Globus pallidus (tissue), 1 donor: ENCODE data around the gene FAF2.
"Not testable (repeated sequence)": the region's sequence is repeated elsewhere in the genome, so short reads cannot be mapped to it uniquely, and the experiment has no call there.

ENCODE experiments used
- DNase-seq: peaks from one replicate; pipeline ENCODE4 v3.0.0-alpha.2; 2015; ENCODE audit warnings: low spot score

The FAF2 gene

GRCh38 chr5:176418251-176418650, 29.9 kb upstream of the FAF2 start:
- no peak for DNase-seq

- DNase-seq: no peak
These were observed 28.1 kb upstream of the FAF2 start for GRCh38 chr5:176420086-176420485.

DNA sequence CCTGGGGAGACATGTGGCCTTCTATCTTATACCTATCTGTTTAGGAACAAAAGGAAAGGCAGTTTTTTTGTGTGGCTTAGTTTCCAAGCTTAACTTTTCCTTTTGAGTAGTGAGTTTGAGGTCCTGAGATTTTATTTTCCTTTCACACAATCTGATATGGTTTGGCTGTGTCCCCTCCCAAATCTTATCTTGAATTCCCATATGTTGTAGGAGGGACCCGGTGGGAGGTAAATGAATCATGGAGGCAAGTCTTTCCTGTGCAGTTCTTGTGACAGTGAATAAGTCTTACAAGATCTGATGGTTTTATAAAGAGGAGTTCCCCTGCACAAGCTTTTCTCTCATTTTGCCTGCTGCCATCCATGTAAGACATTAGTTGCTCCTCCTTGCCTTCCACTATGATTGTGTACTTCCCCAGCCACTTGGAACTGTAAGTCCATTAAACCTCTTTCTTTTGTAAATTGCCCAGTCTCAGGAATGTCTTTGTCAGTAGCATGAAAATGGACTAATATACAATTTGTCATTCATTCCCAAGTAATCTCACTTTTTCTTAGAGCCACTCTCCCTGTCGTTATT, 27.1 kb upstream of the FAF2 start:
- no peak for DNase-seq

GRCh38 chr5:176424181-176424580, 24.0 kb upstream of the FAF2 start:
- no peak for DNase-seq

DNA sequence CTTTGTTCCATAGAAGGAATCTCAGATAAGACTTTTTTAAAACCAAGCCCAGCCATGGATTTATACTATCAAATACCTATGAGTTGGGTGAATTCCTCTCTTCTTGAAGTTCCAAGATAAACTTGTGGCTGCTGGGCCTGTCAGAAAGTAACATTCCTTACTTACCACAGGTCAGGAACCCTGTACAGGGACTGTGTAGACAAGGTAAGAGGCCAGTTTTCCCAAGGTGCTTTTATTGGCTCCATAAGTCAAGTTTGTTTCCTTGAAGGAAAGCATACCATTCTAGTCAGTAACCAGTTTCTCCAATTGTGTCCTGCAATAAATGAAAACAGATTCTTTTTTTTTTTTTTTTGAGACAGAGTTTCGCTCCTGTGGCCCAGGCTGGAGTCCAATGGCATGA, 23.0 kb upstream of the FAF2 start:
- no peak for DNase-seq

DNA sequence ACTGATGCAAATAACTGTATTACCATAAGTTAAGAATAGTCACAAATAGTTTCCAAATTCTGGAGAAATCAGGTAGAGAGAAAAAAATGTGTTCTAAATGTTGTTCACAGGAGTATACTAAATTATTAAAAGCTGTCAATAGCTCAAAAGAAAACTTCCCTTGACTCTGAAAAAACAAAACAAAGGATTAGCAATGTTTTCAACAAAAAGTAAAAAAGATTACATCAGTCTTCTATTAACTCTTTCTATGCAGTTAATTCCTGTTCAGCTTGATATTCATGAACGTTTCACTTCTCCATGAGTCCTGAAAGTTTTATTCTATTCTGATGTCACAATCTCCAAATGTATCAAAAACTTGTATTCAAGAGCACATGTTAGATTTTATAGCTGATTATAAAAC, 22.4 kb upstream of the FAF2 start:
- no peak for DNase-seq

DNA sequence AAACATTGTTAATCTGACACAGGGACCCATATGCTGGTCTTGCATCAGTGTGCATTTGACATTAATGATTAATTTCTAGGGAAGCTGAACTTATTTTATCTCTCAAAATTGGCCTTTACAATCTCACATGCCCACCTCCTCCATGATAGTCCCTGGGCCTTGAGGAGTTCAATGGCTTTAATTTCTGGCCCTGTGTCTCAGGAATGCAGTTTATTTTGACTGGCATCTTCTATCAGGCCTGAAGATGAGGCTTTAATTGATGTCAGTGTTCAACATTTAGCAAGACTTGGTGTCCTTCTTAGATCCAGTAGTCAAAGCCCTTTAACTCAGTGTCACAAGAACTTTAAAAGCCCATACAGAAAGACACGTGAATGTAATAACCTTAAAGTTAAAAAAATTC, 21.3 kb upstream of the FAF2 start:
- no peak for DNase-seq

GRCh38 chr5:176427971-176428370, 20.2 kb upstream of the FAF2 start:
- DNase-seq: no peak

- DNase-seq: no peak
These were observed 18.2 kb upstream of the FAF2 start for GRCh38 chr5:176429972-176430371.

- no peak for DNase-seq
These were observed 15.5 kb upstream of the FAF2 start for GRCh38 chr5:176432707-176433106.

DNA sequence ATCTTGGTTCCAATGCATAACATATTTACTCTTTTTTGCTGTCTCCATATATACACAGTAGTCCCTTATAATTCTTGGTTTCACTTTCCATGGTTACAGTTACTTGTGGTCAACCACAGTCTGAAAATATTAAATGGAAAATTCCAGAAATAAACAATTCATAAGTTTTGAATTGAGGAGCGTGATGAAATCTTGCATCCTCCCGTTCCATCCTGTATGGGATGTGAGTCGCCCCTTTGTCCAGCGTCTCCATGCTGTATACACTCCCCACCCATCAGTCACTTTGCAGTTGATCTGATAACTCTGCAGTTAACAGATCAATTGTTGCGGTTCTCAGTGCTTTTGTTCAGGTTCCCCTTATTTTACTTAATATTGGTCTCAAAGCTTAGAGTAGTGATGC, 11.5 kb upstream of the FAF2 start:
- DNase-seq: no peak

DNA sequence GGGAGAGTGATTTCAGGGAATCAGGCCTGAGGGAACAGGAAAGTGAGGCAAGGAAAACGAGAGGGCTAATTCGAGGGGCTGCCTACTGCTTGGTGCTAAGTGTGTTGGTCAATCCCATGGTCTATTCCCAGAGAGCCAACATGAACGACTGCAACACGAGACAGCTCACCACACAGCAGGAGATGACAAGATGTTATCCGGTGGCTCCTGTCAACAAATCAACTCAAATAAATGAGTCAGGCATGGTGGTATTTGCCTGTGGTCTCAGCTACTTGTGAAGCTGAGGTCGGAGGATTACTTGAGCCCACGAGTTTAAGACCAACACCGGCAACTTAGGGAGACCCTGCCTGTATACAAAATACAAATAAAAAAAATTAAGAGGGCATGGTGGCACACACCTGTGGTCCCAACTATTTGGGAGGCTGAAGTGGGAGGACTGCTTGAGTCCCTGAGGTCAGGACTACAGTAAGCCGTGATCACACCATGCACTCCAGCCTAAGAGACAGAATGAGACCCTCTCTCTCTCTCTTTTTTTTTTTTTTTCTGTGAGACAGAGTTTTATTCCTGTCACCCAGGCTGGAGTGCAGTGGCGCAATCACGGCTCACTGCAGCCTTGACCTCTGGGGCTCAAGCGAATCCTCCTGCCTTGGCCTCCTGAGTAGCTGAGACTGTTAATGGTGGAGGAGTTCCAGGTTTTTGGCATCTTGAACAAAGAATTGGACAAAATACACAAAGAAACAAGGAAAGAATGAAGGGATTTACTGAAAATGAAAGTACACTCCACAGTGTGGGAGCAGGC, 9.0 kb upstream of the FAF2 start:
- no peak for DNase-seq

DNA sequence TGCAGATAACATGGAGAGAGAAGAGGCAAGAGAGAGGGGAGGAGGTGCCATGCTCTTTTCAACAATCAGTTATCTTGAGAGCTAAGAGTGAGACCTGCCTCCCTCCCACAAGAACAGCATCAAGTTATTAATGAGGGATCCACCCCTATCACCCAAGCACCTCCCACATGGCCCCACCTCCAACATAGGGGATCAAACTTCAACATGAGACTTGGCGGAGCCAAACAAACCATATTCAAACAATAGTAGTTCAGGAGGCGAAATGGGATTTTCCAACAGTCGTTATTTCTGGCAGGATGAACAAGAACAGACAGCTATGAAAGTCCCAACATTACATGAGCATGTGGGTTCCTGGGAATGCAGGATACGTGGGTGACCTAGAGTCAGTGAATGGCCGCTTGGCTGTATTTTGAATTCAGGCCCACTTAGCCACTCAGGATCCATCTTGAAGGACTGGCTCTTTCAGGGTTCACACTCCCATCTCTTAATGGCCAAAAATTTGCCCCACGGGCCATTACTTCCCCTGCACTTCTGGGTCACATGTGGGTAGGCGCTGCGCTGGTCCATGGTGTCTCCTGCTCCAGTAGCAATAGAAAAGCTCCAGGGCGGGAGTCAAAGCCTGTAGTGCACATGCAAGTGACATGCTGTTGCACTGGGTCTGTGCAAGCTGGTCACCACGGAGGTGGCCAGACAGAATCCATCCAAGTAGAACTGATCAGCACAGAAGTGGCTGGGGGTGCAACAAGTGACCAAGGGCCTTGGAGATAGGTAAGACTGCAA, 7.1 kb upstream of the FAF2 start:
- DNase-seq: no peak

DNA sequence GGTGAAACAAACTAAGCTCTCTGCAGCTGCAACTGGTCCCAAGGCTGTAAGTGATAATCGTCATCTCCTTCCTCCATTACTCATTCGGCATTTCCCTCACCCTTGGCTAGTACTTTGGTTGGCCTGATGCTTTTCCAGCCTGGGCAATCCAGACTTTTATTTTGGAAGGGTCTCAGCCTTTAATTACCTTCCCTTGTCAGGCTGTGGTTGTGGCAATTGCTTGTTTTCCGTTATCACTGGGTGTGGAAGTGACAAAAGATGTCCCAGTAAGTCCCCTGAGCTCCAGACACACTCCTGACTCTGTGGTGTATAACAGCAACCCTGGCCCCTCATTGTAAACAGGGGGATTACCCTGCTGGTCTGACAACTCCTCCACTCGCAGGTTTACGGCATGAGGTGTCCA, 6.3 kb upstream of the FAF2 start:
- DNase-seq: no peak

- not testable (repeated sequence) for DNase-seq
These were observed 5.3 kb upstream of the FAF2 start for GRCh38 chr5:176442911-176443310.

DNA sequence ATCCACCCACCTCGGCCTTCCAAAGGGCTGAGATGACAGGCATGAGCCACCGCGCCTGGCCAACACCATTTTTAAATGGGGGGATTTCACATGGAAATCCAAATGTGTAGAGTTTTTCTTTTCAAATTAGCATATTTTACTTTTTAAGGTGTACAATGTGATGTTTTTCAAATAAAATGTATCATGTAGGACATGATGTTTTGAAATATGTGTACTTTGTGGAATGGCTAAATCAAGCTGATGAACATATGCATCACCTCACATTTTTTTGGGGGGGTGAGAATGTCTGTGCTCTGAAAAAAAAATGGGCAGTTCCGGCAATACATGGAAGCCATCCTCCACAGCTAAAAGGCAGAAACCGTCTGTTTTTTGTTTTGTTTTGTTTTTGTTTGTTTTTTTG, 3.4 kb upstream of the FAF2 start:
- DNase-seq: no peak

- DNase-seq: no peak
These were observed 2.0 kb upstream of the FAF2 start for GRCh38 chr5:176446028-176446665.

DNA sequence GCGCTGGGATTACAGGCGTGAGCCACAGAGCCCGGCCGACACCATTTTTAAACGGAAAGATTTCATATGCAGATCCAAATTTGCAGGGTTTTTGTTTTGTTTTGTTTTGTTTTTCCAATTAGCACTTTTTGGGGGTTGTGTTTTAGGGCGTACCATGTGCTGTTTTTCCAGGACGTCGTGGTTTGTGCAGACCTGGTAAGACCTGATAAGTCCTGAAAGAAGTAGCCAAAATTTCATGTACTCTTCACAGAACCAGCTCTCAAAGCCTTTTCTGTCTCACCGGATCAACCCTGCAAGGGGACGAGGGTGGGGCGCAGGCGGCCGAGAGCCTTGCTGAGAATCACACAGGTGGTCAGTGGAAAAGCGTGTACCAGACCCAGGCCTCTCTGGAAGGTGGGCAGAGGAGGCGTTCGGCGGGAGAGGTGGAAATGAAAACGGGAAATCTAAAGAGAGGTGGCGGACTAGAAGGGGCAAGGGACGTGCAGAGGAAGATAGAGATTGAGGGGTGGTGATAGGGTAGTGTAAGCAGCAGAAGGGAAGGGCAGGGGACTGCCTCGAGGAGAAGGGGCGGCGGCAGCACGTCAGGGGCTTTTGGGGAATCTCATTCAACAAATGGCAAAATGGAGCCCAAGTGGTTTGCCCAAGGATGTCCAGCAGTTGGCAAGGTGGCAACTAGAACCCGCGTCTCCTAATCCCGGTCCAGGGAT, 1.1 kb upstream of the FAF2 start:
- DNase-seq: no peak

DNA sequence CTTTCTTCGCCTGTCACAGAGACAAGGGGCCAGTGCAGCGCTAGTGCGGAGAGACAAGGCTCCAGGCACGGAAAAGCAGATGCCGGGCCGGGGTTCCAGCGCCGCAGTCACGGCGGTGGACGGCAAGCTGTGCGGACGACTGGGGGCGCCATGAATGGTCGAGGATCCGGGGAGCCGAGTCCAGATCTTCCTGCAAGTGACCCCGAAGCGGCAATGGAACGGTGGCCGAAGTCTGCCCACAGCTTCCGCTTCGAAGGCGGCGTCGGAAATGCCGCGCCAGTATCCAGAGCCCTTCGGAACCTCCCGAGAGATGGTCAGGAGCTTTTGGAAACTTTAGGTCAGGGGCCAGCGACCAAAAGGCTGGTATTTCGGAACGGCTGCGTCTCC, 601 bp upstream of the FAF2 start:
- no peak for DNase-seq

DNA sequence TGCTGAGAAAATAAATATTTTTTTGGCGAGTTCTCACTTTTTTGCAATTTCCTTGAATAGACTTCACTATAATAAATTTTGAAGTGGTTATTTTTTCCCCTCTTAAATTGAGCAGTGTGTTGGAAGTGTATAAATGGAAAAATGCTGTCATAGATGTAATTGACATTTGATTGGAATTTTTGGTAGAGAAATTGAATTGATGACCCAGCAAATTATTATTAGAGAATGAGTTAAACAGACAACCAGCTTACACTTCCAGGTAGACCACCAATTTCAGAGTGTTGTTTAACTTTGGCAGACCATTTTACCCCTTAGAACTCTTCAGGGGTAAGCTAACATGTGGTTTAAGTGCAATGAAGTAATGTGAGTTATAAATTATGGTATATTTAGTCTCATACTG, 1.9 kb downstream of the FAF2 start:
- DNase-seq: no peak

- DNase-seq: no peak
These were observed 6.7 kb downstream of the FAF2 start for GRCh38 chr5:176454724-176455394.
